Stimulated activated CD8-positive, alpha-beta memory T cell treated with anti-CD3 and anti-CD28 coated beads, Interleukin-15, amount 100 ng/mL, for 48 hours (primary cell): ENCODE results near the gene EARS2.

ENCODE experiments used
- DNase-seq, 2 donors: peaks; one replicate each; pipeline ENCODE4 v3.0.0-alpha.2; 2020; ENCODE audit warnings: low read depth in 2 of 2

Gene EARS2

DNA sequence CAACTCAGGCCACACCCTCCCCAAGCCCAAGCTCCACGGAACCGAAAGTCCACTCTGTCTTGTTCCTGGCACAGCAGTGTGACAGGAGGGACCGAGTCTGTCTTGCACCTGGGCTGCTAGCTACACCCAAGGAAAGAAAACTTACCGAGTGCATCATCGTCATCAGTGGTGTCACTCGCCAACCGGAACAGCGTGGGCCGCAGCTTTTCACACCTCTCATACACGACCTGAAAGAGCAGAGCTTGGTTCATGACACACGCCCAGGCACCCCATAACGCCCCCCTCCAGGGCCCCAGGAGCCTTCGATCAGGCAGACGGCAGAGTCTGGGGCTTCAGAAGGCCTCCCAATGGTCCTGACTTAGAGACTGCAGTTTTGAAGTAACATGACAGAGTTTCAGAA is 74.4 kb downstream of the EARS2 start:
- no peak for DNase-seq

GRCh38 chr16:23480257-23480656 is 76.9 kb downstream of the EARS2 start:
- no peak for DNase-seq

GRCh38 chr16:23479138-23479537 is 78.0 kb downstream of the EARS2 start:
- DNase-seq: no peak

DNA sequence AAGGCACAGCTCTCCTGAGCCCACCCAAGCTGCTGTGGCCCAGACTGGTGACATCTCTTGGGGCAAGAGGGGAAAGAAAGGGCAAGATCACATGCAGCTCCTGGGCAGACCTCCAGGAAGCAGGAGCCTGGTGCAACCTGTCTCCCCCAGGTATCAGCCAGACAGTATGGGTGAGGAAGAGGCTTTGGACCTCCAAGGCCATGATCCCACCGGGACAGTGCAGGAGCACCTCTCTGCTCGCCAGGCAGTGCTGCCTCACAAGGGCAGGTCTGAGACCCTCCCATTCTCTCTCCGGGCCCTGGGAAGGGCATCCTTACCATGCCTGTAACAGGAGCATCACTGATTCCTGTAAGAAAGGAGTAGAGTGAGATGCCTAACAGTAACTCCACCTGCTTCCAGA is 78.6 kb downstream of the EARS2 start:
- no peak for DNase-seq

GRCh38 chr16:23476289-23476688 is 80.9 kb downstream of the EARS2 start:
- no peak for DNase-seq
